Lower leg skin (tissue), 3 donors: ENCODE results near the gene PCED1A.

Experiments
- POLR2A ChIP-seq, 2 donors: fragments of 450-650 bp; IDR thresholded peaks; one replicate each; pipeline ENCODE4 v1.6.1; 2016 to 2017; ENCODE audit warnings: antibody characterized with exemption in 2 of 2, mild to moderate bottlenecking in 1 of 2, moderate library complexity in 1 of 2
- TF ChIP-seq, protein P1 (sequence below), 3 donors: fragments of 450-650 bp; IDR thresholded peaks; one replicate each; pipeline ENCODE4 v1.5.1; 2016; ENCODE audit warnings: antibody characterized with exemption in 3 of 3, mild to moderate bottlenecking in 3 of 3, moderate library complexity in 2 of 3

DNA sequence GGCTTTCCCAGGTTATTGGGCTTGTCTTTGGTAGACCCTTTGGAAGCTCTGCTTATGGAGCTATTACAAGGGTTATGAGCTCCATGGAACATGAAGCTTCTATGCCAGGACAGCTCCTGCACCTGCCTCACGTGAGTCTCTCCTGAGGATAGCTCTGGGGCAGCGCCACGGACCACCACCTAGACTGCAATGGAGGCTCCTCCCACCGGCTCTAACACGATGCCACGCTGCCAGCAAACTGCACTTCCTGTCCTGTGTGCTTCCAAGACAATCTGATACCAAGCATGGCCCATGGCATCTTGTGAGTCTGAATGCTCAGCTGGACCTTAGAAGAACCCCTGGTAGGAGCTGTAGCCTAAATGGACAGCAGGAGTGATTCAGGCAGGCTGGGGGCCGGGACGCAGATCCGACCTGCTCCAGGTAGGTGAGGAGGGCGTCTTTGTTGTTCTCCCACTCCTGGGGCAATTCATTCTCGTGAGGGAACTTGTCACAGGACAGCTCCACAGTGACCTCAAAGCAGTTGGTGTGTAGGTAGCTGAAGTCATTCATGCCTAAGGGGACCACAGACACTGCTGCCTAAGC lies 45.5 kb downstream of the PCED1A start:
- TF ChIP-seq, protein P1, sequence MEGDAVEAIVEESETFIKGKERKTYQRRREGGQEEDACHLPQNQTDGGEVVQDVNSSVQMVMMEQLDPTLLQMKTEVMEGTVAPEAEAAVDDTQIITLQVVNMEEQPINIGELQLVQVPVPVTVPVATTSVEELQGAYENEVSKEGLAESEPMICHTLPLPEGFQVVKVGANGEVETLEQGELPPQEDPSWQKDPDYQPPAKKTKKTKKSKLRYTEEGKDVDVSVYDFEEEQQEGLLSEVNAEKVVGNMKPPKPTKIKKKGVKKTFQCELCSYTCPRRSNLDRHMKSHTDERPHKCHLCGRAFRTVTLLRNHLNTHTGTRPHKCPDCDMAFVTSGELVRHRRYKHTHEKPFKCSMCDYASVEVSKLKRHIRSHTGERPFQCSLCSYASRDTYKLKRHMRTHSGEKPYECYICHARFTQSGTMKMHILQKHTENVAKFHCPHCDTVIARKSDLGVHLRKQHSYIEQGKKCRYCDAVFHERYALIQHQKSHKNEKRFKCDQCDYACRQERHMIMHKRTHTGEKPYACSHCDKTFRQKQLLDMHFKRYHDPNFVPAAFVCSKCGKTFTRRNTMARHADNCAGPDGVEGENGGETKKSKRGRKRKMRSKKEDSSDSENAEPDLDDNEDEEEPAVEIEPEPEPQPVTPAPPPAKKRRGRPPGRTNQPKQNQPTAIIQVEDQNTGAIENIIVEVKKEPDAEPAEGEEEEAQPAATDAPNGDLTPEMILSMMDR (IDR thresholded peaks at IDR 0.05) = no peak
- TF ChIP-seq POLR2A (IDR thresholded peaks at IDR 0.05) = no peak
